Measurements from ENCODE around the gene SLC1A2.

SLC1A2 gene

GRCh38 chr11:35323076-35323868 lies 96.1 kb downstream of the SLC1A2 start:
- DNase-seq, result no peak

GRCh38 chr11:35322318-35322979 lies 96.9 kb downstream of the SLC1A2 start:
- DNase-seq, result no peak

- DNase-seq, result no peak
These were observed 97.6 kb downstream of the SLC1A2 start for GRCh38 chr11:35321532-35322317.

GRCh38 chr11:35321111-35321510 lies 98.2 kb downstream of the SLC1A2 start:
- DNase-seq, result no peak

GRCh38 chr11:35318977-35319925 lies 100.1 kb downstream of the SLC1A2 start:
- no peak for DNase-seq

- DNase-seq, result no peak
These were observed 101.0 kb downstream of the SLC1A2 start for GRCh38 chr11:35318309-35318708.

- DNase-seq, result no peak
These were observed 102.1 kb downstream of the SLC1A2 start for GRCh38 chr11:35317253-35317652.

GRCh38 chr11:35316161-35316560 lies 103.2 kb downstream of the SLC1A2 start:
- DNase-seq, result no peak

- DNase-seq, result no peak
These were observed 105.6 kb downstream of the SLC1A2 start for GRCh38 chr11:35313760-35314153.

GRCh38 chr11:35313066-35313759 lies 106.1 kb downstream of the SLC1A2 start:
- DNase-seq, result no peak

- no peak for DNase-seq
These were observed 108.0 kb downstream of the SLC1A2 start for GRCh38 chr11:35311331-35311730.

- no peak for DNase-seq
These were observed 111.2 kb downstream of the SLC1A2 start for GRCh38 chr11:35308157-35308556.

- DNase-seq, result no peak
These were observed 112.1 kb downstream of the SLC1A2 start for GRCh38 chr11:35307221-35307621.

GRCh38 chr11:35305670-35306382 lies 113.5 kb downstream of the SLC1A2 start:
- DNase-seq, result no peak

GRCh38 chr11:35304900-35305460 lies 114.4 kb downstream of the SLC1A2 start:
- DNase-seq, result no peak

GRCh38 chr11:35304386-35304775 lies 115.0 kb downstream of the SLC1A2 start:
- DNase-seq, result no peak

GRCh38 chr11:35303596-35304385 lies 115.6 kb downstream of the SLC1A2 start:
- no peak for DNase-seq

GRCh38 chr11:35302398-35302797 lies 117.0 kb downstream of the SLC1A2 start:
- DNase-seq, result no peak

- DNase-seq, result no peak
These were observed 121.0 kb downstream of the SLC1A2 start for GRCh38 chr11:35298369-35298768.

GRCh38 chr11:35295751-35296150 lies 123.6 kb downstream of the SLC1A2 start:
- DNase-seq, result no peak
